AG04450 (cell line): ENCODE data around the gene CTH. TPM values are rescaled to one million over a fixed set of nuclear protein-coding genes. Genes with fewer than 3 reads are reported as not detected.
"Not testable (repeated sequence)": the region's sequence is repeated elsewhere in the genome, so short reads cannot be mapped to it uniquely, and the experiment has no call there.

Experiments
- CTCF ChIA-PET: fragments of 300-600, 350-600 bp; formaldehyde crosslinking; extraction: SDS; loops from one replicate; lab custom pipeline; 2022; ENCODE audit warnings: antibody characterized with exemption, inconsistent platforms; lab: Charles Lee
- POLR2A ChIA-PET: fragments of 350-600 bp; formaldehyde crosslinking; extraction: SDS; loops from one replicate; lab custom pipeline; 2021; ENCODE audit warnings: antibody characterized with exemption, inconsistent platforms; lab: Yijun Ruan, JAX
- DNase-seq: peaks from one replicate; pipeline ENCODE4 v3.0.0-alpha.2; 2011; ENCODE audit warnings: low read depth, low spot score
- H3K27ac ChIP-seq: one replicate; pipeline ENCODE4 v1.5.1; 2012; ENCODE audit warnings: low read depth, low read length, control low read depth
- H3K27me3 ChIP-seq: one replicate; pipeline ENCODE4 v1.6.0; 2012; ENCODE audit warnings: low read length; ENCODE audit not compliant: control insufficient read depth, insufficient read depth
- H3K4me3 ChIP-seq: 2 replicates; pipeline ENCODE4 v1.5.1; 2011; ENCODE audit warnings: mild to moderate bottlenecking, low read depth, low read length, control low read depth
- H3K9me3 ChIP-seq: 2 replicates; pipeline ENCODE4 v1.5.1; 2012; ENCODE audit warnings: low read length; ENCODE audit not compliant: control insufficient read depth, insufficient read depth
- polyA plus RNA-seq: library from polyadenylated mRNA; depleted of rRNA; stranded (reverse); fragments of >200 nt; gene quantifications from 2 replicates; pipeline ENCODE4 v1.2.3, GENCODE V29; 2011
- TF ChIP-seq, protein P1 (sequence below): IDR thresholded peaks from 2 replicates; pipeline ENCODE4 v1.5.1; 2011; ENCODE audit warnings: low read depth, low read length, control low read depth, inconsistent platforms

Gene CTH
- polyA plus RNA-seq, 1 experiment = 9.6 TPM

DNA sequence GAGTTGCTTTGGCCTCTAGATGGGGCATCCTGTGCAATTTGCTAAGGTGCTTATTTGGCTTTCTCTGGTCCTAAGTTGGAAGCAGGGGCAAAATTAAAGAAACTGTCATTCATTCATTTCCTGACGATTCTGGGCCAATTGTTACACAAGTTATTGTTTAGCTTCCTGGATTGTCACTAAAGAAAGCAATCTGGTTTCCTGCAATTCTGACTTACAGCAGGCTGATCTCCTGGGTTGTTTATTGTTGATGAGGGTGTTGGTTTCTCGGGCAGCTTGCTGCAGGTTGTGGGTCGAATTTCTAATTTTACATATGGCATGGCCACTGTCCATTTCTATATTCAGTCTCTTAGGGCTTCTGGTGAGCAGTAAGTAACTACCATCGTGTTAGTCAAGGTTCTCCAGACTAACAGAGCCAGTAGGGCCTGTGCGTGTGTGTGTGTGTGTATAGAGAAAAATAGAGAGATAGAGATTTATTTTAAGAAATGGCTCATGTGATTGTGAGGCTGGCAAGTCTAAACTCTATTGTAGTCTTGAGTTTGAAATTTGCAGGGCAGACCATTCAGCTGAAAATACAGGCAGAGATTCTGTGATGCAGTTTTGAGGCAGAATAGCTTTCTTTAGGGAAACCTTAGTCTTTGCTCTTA, 30.4 kb downstream of the CTH start:
- no peak overlapping the region for H3K27ac ChIP-seq
- H3K4me3 ChIP-seq = no peak overlapping the region
- ChIA-PET CTCF (interaction anchor here (0.8 kb wide), 1 partner anchor 86 kb away, joined by 3 read pairs; no protein-coding TSS in a partner anchor), POLR2A (no interaction called here)
- H3K27me3 ChIP-seq = no peaks in the 10 kb centered on the region
- no peaks in the 10 kb centered on the region for H3K9me3 ChIP-seq
- TF ChIP-seq, protein P1, sequence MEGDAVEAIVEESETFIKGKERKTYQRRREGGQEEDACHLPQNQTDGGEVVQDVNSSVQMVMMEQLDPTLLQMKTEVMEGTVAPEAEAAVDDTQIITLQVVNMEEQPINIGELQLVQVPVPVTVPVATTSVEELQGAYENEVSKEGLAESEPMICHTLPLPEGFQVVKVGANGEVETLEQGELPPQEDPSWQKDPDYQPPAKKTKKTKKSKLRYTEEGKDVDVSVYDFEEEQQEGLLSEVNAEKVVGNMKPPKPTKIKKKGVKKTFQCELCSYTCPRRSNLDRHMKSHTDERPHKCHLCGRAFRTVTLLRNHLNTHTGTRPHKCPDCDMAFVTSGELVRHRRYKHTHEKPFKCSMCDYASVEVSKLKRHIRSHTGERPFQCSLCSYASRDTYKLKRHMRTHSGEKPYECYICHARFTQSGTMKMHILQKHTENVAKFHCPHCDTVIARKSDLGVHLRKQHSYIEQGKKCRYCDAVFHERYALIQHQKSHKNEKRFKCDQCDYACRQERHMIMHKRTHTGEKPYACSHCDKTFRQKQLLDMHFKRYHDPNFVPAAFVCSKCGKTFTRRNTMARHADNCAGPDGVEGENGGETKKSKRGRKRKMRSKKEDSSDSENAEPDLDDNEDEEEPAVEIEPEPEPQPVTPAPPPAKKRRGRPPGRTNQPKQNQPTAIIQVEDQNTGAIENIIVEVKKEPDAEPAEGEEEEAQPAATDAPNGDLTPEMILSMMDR = no peak
- no peak for DNase-seq

DNA sequence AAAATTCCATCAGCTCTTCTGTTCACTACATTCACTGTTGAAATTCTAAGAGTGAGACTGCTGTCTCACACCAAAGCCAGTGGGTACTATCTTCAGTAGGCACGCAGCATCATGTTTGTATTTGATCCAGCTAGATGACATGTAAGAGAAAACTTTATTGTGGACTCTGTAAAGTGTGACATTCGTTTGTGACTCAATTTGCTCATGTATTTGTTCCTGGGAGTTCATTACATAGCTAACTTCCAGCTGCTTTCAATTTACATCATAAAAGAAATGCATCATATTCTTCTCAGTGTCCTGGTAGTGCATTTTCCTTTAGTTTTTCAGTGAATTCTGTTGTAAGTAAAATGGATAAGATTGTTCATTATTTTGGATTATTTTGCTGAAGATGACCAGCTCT, 31.4 kb downstream of the CTH start:
- no peak for DNase-seq
- POLR2A ChIA-PET = no interaction called here

DNA sequence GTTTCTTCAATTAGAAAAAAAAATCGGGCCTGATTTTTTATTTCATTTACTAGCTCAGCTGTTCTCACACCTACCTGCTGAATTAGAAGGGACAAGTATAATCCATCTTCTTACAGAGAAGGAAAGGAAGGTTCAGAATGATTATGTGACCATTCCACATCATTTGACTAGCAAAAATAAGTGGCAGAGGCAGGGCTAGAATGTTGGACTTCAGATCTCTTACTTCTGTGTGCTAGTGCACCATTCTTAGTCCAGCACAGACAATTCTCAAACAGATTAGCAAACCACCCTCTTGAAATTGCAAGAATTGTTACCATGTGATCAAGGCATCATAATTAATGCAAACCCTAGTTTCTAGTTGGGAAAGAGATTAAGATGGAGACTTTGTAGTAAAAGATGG, 32.7 kb downstream of the CTH start:
- no peak overlapping the region for H3K27ac ChIP-seq
- CTCF ChIA-PET = no interaction called here
- POLR2A ChIA-PET = no interaction called here
- no peaks in the 10 kb centered on the region for H3K9me3 ChIP-seq
- TF ChIP-seq, protein P1 = no peak
- no peak for DNase-seq
- no peak overlapping the region for H3K4me3 ChIP-seq
- H3K27me3 ChIP-seq = no peaks in the 10 kb centered on the region

More for the DNA sequence above, 31.4 kb downstream of the CTH start:
- Histone ChIP-seq H3K27ac (no peak overlapping the region), H3K9me3 (no peaks in the 10 kb centered on the region), H3K27me3 (no peaks in the 10 kb centered on the region), H3K4me3 (no peak overlapping the region)
- TF ChIP-seq, protein P1 = no peak
- CTCF ChIA-PET = interaction anchor here (0.8 kb wide), 1 partner anchor 85 kb away, joined by 3 read pairs; no protein-coding TSS in a partner anchor

DNA sequence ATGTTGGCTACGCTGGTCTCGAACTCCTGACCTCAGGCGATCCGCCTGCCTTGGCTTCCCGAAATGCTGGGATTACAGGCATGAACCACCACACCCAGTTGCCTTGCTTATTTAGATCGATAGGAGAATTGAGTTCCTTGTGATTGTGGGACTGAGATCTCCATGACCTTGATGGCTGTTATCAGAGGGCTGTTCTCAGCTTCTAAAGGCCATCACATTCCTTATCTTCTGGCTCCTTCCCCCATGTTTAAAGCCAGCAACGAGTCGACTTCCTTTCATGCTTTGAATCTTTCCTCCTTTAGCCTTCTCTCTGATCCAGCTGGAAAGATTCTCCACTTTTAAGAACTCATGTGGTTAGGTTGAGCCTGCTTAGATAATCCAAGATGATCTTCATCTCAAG, 38.0 kb downstream of the CTH start:
- TF ChIP-seq, protein P1 = no peak
- CTCF ChIA-PET = interaction anchor here (0.6 kb wide), 1 partner anchor 321 kb away, joined by 3 read pairs; no protein-coding TSS in a partner anchor
- no peak overlapping the region for H3K27ac ChIP-seq
- peaks cover 2% of the 10 kb centered on the region for H3K27me3 ChIP-seq
- no peak for DNase-seq
- H3K4me3 ChIP-seq = no peak overlapping the region
- no peaks in the 10 kb centered on the region for H3K9me3 ChIP-seq
- POLR2A ChIA-PET = no interaction called here

DNA sequence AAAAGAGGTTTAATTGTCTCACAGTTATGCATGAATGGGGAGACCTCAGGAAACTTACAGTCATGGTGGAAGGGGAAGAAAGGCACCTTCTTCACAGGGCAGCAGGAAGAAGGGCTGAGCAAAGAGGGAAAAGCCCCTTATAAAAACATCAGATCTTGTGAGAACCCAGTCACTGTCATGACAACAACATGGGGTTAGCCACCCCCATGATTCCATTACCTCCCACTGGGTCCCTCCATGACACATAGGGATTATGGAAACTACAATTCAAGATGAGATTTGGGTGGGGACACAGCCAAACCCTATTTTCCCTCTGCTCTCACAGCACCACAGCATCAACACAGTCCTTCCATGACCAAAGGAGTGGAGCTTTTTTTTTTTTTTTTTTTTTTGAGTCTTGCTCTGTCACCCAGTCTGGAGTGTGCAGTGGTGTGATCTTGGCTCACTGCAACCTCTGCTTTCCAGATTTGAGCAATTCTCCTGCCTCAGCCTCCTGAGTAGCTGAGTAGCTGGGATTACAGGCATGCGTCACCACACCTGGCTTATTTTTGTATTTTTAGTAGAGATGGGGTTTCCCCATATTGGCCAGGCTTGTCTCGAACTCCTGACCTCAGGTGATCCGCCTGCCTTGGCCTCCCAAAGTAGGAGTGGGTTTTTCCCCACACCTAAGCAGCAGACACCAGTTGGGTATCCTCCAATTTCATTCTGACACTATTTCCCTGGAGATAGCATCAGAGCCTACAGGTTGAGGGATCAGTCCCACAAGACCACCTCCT, 41.3 kb downstream of the CTH start:
- ChIA-PET POLR2A (interaction anchor here (0.6 kb wide), 1 partner anchor 45 kb away, joined by 3 read pairs; no protein-coding TSS in a partner anchor), CTCF (interaction anchor here (1.5 kb wide), 1 partner anchor 14 kb away, joined by 3 read pairs; no protein-coding TSS in a partner anchor)
- H3K27ac ChIP-seq, H3K9me3 ChIP-seq, H3K4me3 ChIP-seq, H3K27me3 ChIP-seq, DNase-seq: not testable (repeated sequence)
